ENCODE data around the gene SLC6A1. TPM values are rescaled to one million over a fixed set of nuclear protein-coding genes. Genes with fewer than 3 reads are reported as not detected.

Gene SLC6A1
- total and polyA plus RNA-seq, 2 of the 4 experiments (the other 2 are of a cell fraction) = 0.02 TPM; not detected in 1

DNA sequence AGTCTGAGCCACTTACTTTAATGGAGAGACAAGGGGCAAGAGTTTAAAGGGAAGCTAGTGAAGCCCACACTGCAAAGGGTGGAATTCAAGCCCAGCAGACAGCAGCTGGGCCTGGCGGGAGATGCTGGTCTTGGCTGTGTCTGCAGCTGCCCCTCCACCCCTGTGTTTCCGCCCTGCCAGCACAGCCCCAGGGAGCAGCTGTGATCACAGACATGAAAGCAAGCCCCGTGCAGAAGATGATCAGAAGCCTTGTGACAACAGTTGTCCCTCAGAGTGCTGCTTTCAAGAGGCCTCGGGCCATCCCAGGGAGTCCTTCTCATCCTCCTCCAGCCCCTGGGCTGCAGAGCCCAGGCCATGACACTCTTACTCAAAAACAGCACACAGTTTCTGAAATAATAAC, 24.1 kb upstream of the SLC6A1 start:
- Histone ChIP-seq H2BK120ac (ENCODE audit: low read depth, low read length) (no peak overlapping the region), H3K18ac (ENCODE audit: low read depth, low read length) (no peak overlapping the region), H3K14ac (replicated peaks; ENCODE audit: low read depth, low read length) (no peak overlapping the region), H3K56ac (ENCODE audit: extremely low read depth, insufficient read depth, low read length) (no peak overlapping the region), H4K5ac (ENCODE audit: low read depth, low read length) (no peak overlapping the region), H2BK20ac (ENCODE audit: low read depth, low read length) (no peak overlapping the region), H2BK15ac (ENCODE audit: low read depth, low read length) (no peak overlapping the region), H4K20me1 (ENCODE audit: insufficient read depth, low read length) (0 out of 2 replicates have a peak, but pooled peaks cover 4% of the 10 kb centered on the region), H3K27ac (ENCODE audit: insufficient read depth, low read length) (no peak overlapping the region), H2AK5ac (ENCODE audit: low read depth, low read length) (no peak overlapping the region), H4K8ac (ENCODE audit: low read depth in 2 of 2, low read length in 2 of 2) (no peak overlapping the region), H3K4me3 (ENCODE audit: insufficient read depth, low read depth, low read length) (no peak overlapping the region), H3K9me1 (ENCODE audit: insufficient read depth, low read length) (no peaks in the 10 kb centered on the region; the same call in 1 of the 2 replicates), H3K27me3 (ENCODE audit: control insufficient read depth, insufficient read depth, low read length) (peaks cover 23% of the 10 kb centered on the region), H3K9ac (ENCODE audit: low read depth, low read length) (no peak overlapping the region), H2BK5ac (ENCODE audit: low read depth, low read length, poor library complexity, severe bottlenecking) (no peak overlapping the region), H3K4ac (ENCODE audit: low read depth, low read length) (no peak overlapping the region), H3K36me3 (ENCODE audit: control insufficient read depth, insufficient read depth, low read length) (no peaks in the 10 kb centered on the region), H2AK9ac (replicated peaks; ENCODE audit: low read depth, low read length, poor library complexity) (no peak overlapping the region), H3K79me1 (ENCODE audit: low read depth in 1 of 2, low read length in 2 of 2) (no peaks in the 10 kb centered on the region), H3K9me3 (ENCODE audit: control insufficient read depth, insufficient read depth, low read length) (no peaks in the 10 kb centered on the region), H2AFZ (replicated peaks; ENCODE audit: low read length, poor library complexity) (no peak overlapping the region), H3K23ac (ENCODE audit: low read depth, low read length) (no peak overlapping the region), H3K4me2 (ENCODE audit: low read depth, low read length) (no peak overlapping the region), H4K91ac (ENCODE audit: insufficient read depth, low read depth, low read length) (no peak overlapping the region), H3K4me1 (ENCODE audit: control insufficient read depth, insufficient read depth, low read length) (no peaks in the 10 kb centered on the region)
- WGBS, 2 experiments (ENCODE audit: extremely low coverage in 2 of 2, insufficient read length in 1 of 2) = 8% methylated on average over 3 of the region's 4 CpGs; no CpG with 5 or more reads in 1 of the 2 experiments
- CTCF ChIA-PET = interaction anchor here (1.0 kb wide), 1 partner anchor 15 kb away, joined by 4 read pairs; no protein-coding TSS in a partner anchor
- no peak for DNase-seq
- POLR2A ChIA-PET (ENCODE audit: unreplicated experiment) = no interaction called here
- no peak for ATAC-seq (ENCODE audit: low read depth)
- BruUV-seq (replicated peaks) = no TSS peak
- TF ChIP-seq POLR2A (IDR thresholded peaks at IDR 0.05; ENCODE audit: low read depth, low read length) (no peak), RAD21 (IDR thresholded peaks at IDR 0.05; ENCODE audit: low read length) (no peak), MAFK (IDR thresholded peaks at IDR 0.05; ENCODE audit: low read depth, low read length) (no peak), SMC3 (IDR thresholded peaks at IDR 0.05; ENCODE audit: low read depth, low read length) (no peak), NFE2L2 (IDR thresholded peaks at IDR 0.05; ENCODE audit: low read depth, low read length) (no peak)
- TF ChIP-seq, protein P1, sequence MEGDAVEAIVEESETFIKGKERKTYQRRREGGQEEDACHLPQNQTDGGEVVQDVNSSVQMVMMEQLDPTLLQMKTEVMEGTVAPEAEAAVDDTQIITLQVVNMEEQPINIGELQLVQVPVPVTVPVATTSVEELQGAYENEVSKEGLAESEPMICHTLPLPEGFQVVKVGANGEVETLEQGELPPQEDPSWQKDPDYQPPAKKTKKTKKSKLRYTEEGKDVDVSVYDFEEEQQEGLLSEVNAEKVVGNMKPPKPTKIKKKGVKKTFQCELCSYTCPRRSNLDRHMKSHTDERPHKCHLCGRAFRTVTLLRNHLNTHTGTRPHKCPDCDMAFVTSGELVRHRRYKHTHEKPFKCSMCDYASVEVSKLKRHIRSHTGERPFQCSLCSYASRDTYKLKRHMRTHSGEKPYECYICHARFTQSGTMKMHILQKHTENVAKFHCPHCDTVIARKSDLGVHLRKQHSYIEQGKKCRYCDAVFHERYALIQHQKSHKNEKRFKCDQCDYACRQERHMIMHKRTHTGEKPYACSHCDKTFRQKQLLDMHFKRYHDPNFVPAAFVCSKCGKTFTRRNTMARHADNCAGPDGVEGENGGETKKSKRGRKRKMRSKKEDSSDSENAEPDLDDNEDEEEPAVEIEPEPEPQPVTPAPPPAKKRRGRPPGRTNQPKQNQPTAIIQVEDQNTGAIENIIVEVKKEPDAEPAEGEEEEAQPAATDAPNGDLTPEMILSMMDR (conservative IDR thresholded peaks at IDR 0.05; ENCODE audit: low read depth, low read length) = no peak
- TF ChIP-seq, protein P2, sequence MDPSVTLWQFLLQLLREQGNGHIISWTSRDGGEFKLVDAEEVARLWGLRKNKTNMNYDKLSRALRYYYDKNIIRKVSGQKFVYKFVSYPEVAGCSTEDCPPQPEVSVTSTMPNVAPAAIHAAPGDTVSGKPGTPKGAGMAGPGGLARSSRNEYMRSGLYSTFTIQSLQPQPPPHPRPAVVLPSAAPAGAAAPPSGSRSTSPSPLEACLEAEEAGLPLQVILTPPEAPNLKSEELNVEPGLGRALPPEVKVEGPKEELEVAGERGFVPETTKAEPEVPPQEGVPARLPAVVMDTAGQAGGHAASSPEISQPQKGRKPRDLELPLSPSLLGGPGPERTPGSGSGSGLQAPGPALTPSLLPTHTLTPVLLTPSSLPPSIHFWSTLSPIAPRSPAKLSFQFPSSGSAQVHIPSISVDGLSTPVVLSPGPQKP (IDR thresholded peaks at IDR 0.05; ENCODE audit: borderline replicate concordance, low read depth, low read length) = no peak
- TF ChIP-seq, protein P3, sequence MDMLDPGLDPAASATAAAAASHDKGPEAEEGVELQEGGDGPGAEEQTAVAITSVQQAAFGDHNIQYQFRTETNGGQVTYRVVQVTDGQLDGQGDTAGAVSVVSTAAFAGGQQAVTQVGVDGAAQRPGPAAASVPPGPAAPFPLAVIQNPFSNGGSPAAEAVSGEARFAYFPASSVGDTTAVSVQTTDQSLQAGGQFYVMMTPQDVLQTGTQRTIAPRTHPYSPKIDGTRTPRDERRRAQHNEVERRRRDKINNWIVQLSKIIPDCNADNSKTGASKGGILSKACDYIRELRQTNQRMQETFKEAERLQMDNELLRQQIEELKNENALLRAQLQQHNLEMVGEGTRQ (IDR thresholded peaks at IDR 0.05; ENCODE audit: low read depth, low read length) = no peak
- in situ Hi-C loops (cut with MboI; ENCODE audit: low sequenced_read_pairs) = no loop called here
- dilution Hi-C loops (cut with HindIII; ENCODE audit: low sequenced_read_pairs, unreplicated experiment) = no loop called here
- intact Hi-C loops (cut with micrococcal nuclease) = no loop called here

Data from IMR-90 (cell line).